ENCODE data around the gene BRMS1.

DNA sequence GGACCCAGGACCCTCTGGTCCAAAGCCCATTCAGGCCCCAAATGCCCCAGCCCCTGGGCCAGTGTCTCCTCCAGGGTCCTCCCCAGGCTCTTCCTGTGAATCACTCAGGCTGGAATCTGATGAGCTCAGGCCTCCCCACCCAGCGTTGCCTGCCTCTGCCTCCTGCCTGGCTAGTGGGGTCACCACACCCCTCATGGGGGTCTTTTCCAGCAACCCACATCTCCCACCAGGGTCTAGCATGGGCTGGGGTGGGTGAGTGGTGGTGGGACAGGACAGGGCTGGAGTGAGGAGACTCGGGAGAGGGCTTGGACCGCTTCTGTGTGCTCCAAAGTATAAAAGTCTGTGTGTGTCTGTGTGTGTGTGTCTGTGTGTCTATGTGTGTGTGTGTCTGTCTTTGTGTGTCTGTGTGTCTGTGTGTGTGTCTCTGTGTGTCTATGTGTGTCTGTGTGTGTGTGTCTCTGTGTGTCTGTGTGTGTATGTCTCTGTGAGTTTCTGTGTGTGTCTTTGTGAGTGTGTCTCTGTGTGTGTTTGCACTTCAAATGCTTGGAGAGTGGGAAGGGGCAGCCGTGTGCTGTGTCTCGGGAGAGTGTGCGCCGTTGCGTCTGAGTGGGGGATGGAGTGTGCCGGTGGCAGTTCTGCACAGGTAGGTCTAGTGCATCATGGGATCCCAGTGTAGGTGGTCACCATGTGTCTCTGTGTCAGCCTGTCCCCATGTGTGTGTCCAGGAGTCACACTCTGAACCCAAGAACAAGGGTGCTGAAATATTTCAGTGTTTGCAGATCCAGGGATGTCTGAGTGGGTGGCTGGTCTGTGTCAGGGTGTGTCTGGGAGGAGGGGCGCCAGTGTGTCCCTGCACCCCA is 17.5 kb downstream of the BRMS1 start:
- TF ChIP-seq EZH2 (IDR thresholded peaks at IDR 0.05; ENCODE audit: borderline replicate concordance) = no peak
- TF ChIP-seq CTCF (IDR thresholded peaks at IDR 0.05; ENCODE audit: poor library complexity) = no peak
